GM12891 (cell line): ENCODE measurements around the gene BMPER.

ENCODE experiments used
- PAX5 ChIP-seq: IDR thresholded peaks from 2 replicates; pipeline ENCODE4 v1.6.1; 2011; ENCODE audit warnings: low read length, moderate library complexity, mild to moderate bottlenecking; ENCODE audit not compliant: insufficient read depth, severe bottlenecking
- POLR2A ChIP-seq: IDR thresholded peaks from 2 replicates; pipeline ENCODE4 v1.6.1; 2011; ENCODE audit warnings: low read depth, low read length, control low read depth
- POLR2AphosphoS5 ChIP-seq: IDR thresholded peaks from 2 replicates; pipeline ENCODE4 v1.6.1; 2011; ENCODE audit warnings: low read depth, low read length, control low read depth
- POU2F2 ChIP-seq: IDR thresholded peaks from 2 replicates; pipeline ENCODE4 v1.6.1; 2011; ENCODE audit warnings: low read depth, mild to moderate bottlenecking, control low read depth, low read length, moderate library complexity
- SPI1 ChIP-seq: IDR thresholded peaks from 2 replicates; pipeline ENCODE4 v1.6.1; 2011; ENCODE audit warnings: low read depth, low read length, control low read depth
- TAF1 ChIP-seq: IDR thresholded peaks from 2 replicates; pipeline ENCODE4 v1.6.1; 2011; ENCODE audit warnings: low read depth, low read length, control low read depth

DNA sequence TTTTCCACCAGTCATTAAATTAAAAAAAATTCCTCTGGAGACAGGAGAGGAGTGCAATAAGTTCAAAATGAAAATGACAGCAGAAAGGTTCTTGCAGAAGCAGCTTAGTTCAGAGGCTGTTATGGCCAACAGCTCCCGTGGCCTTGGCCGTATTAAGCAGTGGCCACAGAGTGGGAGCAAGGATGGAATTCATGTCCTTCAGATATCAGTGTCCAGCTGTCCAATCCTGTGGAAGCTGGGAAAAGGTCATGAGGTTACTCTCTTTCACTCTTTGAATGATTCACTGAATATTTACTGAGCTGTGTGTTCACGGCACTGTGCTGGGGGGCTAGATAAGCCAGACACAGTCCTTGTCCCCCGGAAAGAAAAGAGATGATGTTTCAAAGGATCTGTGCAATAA lies 231.8 kb downstream of the BMPER start:
- TF ChIP-seq POLR2A (no peak), TAF1 (no peak), POLR2AphosphoS5 (no peak), POU2F2 (no peak), SPI1 (no peak), PAX5 (no peak)
